ENCODE results near the gene ARFGAP2.

DNA sequence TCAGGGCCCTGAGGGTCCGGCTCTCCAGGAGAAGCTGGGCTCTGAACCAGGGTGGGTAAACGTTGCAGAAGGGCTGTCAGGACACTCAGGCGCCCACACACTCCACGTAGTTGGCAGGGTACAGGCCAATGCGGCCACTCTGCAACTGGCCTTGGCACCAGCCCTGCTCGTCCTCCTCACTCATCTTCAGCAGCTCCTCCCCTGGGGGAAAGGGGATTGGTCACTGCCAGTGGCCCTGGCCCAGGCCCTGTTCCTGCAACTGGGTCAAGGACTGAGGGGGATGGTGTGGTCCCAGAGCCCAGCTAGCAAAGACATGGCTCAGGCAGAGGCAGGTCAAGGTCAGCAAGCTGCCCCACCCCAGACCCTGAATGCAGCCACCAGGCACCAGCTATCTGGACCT is 1.2 kb upstream of the ARFGAP2 start:
- TF ChIP-seq, protein P1, sequence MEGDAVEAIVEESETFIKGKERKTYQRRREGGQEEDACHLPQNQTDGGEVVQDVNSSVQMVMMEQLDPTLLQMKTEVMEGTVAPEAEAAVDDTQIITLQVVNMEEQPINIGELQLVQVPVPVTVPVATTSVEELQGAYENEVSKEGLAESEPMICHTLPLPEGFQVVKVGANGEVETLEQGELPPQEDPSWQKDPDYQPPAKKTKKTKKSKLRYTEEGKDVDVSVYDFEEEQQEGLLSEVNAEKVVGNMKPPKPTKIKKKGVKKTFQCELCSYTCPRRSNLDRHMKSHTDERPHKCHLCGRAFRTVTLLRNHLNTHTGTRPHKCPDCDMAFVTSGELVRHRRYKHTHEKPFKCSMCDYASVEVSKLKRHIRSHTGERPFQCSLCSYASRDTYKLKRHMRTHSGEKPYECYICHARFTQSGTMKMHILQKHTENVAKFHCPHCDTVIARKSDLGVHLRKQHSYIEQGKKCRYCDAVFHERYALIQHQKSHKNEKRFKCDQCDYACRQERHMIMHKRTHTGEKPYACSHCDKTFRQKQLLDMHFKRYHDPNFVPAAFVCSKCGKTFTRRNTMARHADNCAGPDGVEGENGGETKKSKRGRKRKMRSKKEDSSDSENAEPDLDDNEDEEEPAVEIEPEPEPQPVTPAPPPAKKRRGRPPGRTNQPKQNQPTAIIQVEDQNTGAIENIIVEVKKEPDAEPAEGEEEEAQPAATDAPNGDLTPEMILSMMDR (conservative IDR thresholded peaks at IDR 0.05): no peak
- no peak for TF ChIP-seq EZH2 (IDR thresholded peaks at IDR 0.05; ENCODE audit: low read depth)
